Tibial nerve (tissue), 4 donors: ENCODE measurements around the gene KRTAP3-3. TPM values are rescaled to one million over a fixed set of nuclear protein-coding genes. Genes with fewer than 3 reads are reported as not detected.

ENCODE experiments used
- DNase-seq, 2 donors: peaks; one replicate each; pipeline ENCODE4 v3.0.0-alpha.2; 2019; ENCODE audit warnings: low spot score in 2 of 2
- H3K27ac ChIP-seq, 4 donors: fragments of 200-600 bp; sonication (generic) in 3 of 4; one replicate each; pipeline ENCODE4 v1.5.1; 2017 to 2019; ENCODE audit warnings: mild to moderate bottlenecking in 1 of 4
- H3K27me3 ChIP-seq, 2 donors: fragments of 200-600 bp; sonication (generic) in 1 of 2; one replicate each; pipeline versions ENCODE4 v1.5.1 to v1.6.0; 2017 to 2019
- H3K36me3 ChIP-seq, 3 donors: fragments of 200-600 bp; sonication (generic); one replicate each; pipeline ENCODE4 v1.5.1; 2018 to 2019
- H3K4me1 ChIP-seq, 4 donors: fragments of 200-600 bp; sonication (generic) in 3 of 4; one replicate each; pipeline ENCODE4 v1.5.1; 2017 to 2019
- H3K4me3 ChIP-seq, 4 donors: fragments of 200-600 bp; sonication (generic) in 3 of 4; one replicate each; pipeline ENCODE4 v1.5.1; 2017 to 2019; ENCODE audit warnings: mild to moderate bottlenecking in 1 of 4, moderate library complexity in 1 of 4
- H3K9me3 ChIP-seq, 4 donors: fragments of 200-600 bp; sonication (generic) in 3 of 4; one replicate each; pipeline ENCODE4 v1.5.1; 2017 to 2019
- EP300 ChIP-seq, 2 donors: sonication (generic); formaldehyde crosslinking; IDR thresholded peaks; one replicate each; pipeline ENCODE4 v1.6.1; 2017; ENCODE audit warnings: antibody characterized with exemption in 2 of 2, mild to moderate bottlenecking in 1 of 2
- POLR2A ChIP-seq, 2 donors: fragments of 450-650 bp; IDR thresholded peaks; one replicate each; pipeline ENCODE4 v1.6.1; 2017; ENCODE audit warnings: antibody characterized with exemption in 2 of 2, mild to moderate bottlenecking in 2 of 2, moderate library complexity in 2 of 2
- WGBS, 2 donors: methylation state at CpG; one replicate each; pipeline ENCODE4 v1.1.5; 2018; 5-methylcytosine and 5-hydroxymethylcytosine counted together
- total RNA-seq, 4 donors: library from RNA; depleted of rRNA; stranded (reverse); fragments of >200 nt; gene quantifications; one replicate each; pipeline ENCODE4 v1.1.0, GENCODE V29; 2016
- TF ChIP-seq, protein P1 (sequence below), 5 experiments: fragments of 200-600 bp in 3 of 5; fragments of 450-650 bp in 2 of 5; sonication (generic) in 3 of 5; IDR thresholded peaks; one replicate each; pipeline ENCODE4 v1.5.1; 2016 to 2019; ENCODE audit warnings: antibody characterized with exemption in 5 of 5, mild to moderate bottlenecking in 3 of 5, moderate library complexity in 2 of 5

Gene KRTAP3-3
- total RNA-seq, 4 donors from 2014 or later = not detected

DNA sequence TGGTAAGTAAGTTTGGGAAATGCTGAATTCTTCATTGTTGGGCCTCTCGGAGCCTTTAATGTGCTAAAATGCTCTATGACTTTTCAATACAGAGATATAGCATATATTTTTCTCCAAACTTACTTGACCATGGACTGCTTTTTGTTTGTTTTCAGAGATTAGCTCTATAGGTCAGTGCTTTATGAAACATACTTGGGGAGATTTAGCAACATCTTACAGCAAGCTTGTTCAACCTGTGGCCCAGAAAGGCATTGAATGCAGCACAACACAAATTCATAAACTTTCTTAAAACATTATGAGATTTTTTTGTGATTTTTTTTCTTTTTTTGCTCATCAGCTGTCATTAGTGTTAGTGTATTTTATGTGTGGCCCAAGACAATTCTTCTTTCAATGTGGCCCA, 16.0 kb upstream of the KRTAP3-3 start:
- 79 to 85% methylated on average over 1 of the region's 1 CpG for WGBS, 2 donors

DNA sequence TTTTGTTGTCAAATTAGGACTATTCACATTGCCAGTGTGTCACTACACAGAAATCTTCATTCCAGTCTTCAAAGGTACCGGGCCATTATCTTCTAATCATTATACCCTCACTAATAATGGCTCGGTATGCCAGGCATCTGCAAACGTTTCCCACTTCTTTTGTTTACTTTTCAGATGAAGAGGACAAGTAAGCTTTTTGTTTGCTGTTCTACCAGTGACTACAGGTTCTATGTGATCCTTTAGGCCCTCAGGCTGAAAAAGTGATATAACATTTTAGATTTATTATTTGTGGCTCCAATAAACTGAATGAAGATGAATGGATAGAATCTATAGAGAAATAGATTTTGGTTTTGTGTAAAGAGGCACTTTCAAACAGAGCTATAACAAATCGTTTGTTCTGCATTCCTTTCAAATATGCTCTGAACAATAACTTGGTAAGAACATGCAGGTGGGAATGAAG, 15.4 kb upstream of the KRTAP3-3 start:
- WGBS, 2 donors = 46 to 52% methylated on average over 4 of the region's 4 CpGs
- no peak overlapping the region for H3K27ac ChIP-seq
- DNase-seq = no peak
- H3K4me3 ChIP-seq = no peak overlapping the region
- TF ChIP-seq, protein P1, sequence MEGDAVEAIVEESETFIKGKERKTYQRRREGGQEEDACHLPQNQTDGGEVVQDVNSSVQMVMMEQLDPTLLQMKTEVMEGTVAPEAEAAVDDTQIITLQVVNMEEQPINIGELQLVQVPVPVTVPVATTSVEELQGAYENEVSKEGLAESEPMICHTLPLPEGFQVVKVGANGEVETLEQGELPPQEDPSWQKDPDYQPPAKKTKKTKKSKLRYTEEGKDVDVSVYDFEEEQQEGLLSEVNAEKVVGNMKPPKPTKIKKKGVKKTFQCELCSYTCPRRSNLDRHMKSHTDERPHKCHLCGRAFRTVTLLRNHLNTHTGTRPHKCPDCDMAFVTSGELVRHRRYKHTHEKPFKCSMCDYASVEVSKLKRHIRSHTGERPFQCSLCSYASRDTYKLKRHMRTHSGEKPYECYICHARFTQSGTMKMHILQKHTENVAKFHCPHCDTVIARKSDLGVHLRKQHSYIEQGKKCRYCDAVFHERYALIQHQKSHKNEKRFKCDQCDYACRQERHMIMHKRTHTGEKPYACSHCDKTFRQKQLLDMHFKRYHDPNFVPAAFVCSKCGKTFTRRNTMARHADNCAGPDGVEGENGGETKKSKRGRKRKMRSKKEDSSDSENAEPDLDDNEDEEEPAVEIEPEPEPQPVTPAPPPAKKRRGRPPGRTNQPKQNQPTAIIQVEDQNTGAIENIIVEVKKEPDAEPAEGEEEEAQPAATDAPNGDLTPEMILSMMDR (IDR thresholded peaks at IDR 0.05) = no peak
- TF ChIP-seq EP300 (IDR thresholded peaks at IDR 0.05) (no peak), POLR2A (IDR thresholded peaks at IDR 0.05) (no peak)
- no peaks in the 10 kb centered on the region for H3K36me3 ChIP-seq
- H3K9me3 ChIP-seq = no peaks in the 10 kb centered on the region
- no peaks in the 10 kb centered on the region for H3K4me1 ChIP-seq
- H3K27me3 ChIP-seq = no peaks in the 10 kb centered on the region

More for the DNA sequence above, 16.0 kb upstream of the KRTAP3-3 start:
- no peak overlapping the region for H3K4me3 ChIP-seq
- DNase-seq = no peak
- no peak for TF ChIP-seq EP300 (IDR thresholded peaks at IDR 0.05)
- TF ChIP-seq, protein P1 (IDR thresholded peaks at IDR 0.05) = no peak
- H3K27ac ChIP-seq = no peak overlapping the region
- no peaks in the 10 kb centered on the region for H3K27me3 ChIP-seq
- H3K4me1 ChIP-seq = no peaks in the 10 kb centered on the region
- no peaks in the 10 kb centered on the region for H3K9me3 ChIP-seq
- no peaks in the 10 kb centered on the region for H3K36me3 ChIP-seq

DNA sequence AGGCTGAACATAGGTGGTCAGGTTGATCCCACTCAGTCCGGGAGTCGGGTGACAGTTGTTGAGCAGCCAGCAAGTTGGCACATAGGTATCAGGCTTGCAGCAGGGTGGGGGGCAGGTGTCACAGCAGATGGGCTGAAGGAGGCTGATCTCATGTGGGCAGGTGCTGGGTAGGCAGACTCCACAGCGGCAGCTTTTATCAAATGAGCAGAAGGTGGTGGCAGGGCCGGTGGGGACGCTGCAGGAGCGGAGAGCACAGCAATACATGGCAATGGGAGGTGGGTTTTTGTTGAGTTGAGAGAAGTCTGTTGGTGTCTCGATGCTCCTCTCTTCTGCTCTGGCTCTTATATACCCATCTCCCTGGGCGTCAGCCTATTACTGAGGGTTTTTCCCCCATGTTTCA, 14.8 kb upstream of the KRTAP3-3 start, which contains the start of gene KRTAP3-1:
KRTAP3-1 (minus strand) TSS at position 318 of the 400 bp plus-strand sequence; CDS start at position 264, 54 bp downstream.
- H3K27ac ChIP-seq = no peak within 1 kb of the TSS
- TF ChIP-seq POLR2A (IDR thresholded peaks at IDR 0.05) = no peak
- no peak for TF ChIP-seq EP300 (IDR thresholded peaks at IDR 0.05)
- TF ChIP-seq, protein P1 (IDR thresholded peaks at IDR 0.05) = no peak
- no peaks in the 10 kb centered on the region for H3K9me3 ChIP-seq
- DNase-seq = no peak
- WGBS, 2 donors = 82 to 83% methylated on average over 8 of the region's 8 CpGs
- H3K4me3 ChIP-seq = no peak within 1 kb of the TSS
- no peaks in the 10 kb centered on the region for H3K36me3 ChIP-seq
- no peaks in the 10 kb centered on the region for H3K27me3 ChIP-seq
- no peaks in the 10 kb centered on the region for H3K4me1 ChIP-seq

DNA sequence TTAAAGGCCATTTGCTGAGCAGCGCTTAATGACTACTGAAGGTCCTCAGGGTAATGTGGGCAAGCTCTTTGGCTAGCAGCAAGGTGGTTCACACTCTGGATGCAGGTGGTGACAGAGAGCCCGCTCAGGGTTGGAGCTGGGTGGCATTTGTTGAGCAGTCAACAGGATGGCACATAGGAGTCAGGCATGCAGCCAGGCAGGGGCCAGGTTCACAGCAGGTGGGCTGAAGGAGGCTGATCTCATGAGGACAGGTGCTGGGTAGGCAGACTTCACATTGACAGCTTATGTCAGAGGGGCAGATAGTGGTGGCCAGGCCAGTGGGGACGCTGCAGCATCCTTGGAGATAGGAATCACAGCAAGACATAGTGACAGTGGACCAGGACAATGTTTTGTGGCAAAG, 10.4 kb upstream of the KRTAP3-3 start:
- no peak for DNase-seq
- no peak overlapping the region for H3K4me3 ChIP-seq
- no peak overlapping the region for H3K27ac ChIP-seq
- no peaks in the 10 kb centered on the region for H3K36me3 ChIP-seq
- no peaks in the 10 kb centered on the region for H3K27me3 ChIP-seq
- no peaks in the 10 kb centered on the region for H3K4me1 ChIP-seq
- H3K9me3 ChIP-seq = no peaks in the 10 kb centered on the region
- TF ChIP-seq, protein P1 (IDR thresholded peaks at IDR 0.05) = no peak
- TF ChIP-seq EP300 (IDR thresholded peaks at IDR 0.05) (no peak), POLR2A (IDR thresholded peaks at IDR 0.05) (no peak)
- WGBS, 2 donors = 93 to 96% methylated on average over 3 of the region's 3 CpGs

DNA sequence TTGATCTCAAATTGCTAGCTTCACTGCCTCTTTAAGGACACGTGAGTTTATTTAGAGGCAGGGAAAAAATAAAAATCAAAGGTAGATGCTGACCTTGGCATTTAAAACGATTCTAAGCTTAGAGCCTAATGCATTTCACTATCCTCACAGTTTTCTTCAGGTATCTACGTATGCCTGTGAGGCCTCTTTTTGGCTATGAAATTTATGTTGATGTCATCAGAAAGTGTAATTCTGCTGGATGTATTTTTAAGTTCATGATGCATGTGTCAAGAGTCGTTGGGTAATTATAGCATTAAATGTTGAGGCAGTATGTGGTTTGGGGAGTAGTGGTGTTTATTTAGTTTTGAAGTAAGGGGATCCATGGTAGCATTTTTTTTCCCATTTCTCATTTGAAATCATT, 10.0 kb upstream of the KRTAP3-3 start:
- Histone ChIP-seq H3K27me3 (no peaks in the 10 kb centered on the region), H3K9me3 (no peaks in the 10 kb centered on the region), H3K4me1 (no peaks in the 10 kb centered on the region), H3K27ac (no peak overlapping the region), H3K36me3 (no peaks in the 10 kb centered on the region), H3K4me3 (no peak overlapping the region)
- DNase-seq = no peak
- 65 to 68% methylated on average over 4 of the region's 4 CpGs for WGBS, 2 donors
- TF ChIP-seq, protein P1 (IDR thresholded peaks at IDR 0.05) = no peak
- TF ChIP-seq EP300 (IDR thresholded peaks at IDR 0.05) = no peak
- TF ChIP-seq POLR2A (IDR thresholded peaks at IDR 0.05) = no peak
